Astrocyte of the hippocampus (primary cell): ENCODE measurements around the gene FSIP1.

Source experiments
- DNase-seq: peaks from one replicate; pipeline ENCODE4 v3.0.0; 2011; ENCODE audit warnings: low read depth, low spot score

The FSIP1 gene

DNA sequence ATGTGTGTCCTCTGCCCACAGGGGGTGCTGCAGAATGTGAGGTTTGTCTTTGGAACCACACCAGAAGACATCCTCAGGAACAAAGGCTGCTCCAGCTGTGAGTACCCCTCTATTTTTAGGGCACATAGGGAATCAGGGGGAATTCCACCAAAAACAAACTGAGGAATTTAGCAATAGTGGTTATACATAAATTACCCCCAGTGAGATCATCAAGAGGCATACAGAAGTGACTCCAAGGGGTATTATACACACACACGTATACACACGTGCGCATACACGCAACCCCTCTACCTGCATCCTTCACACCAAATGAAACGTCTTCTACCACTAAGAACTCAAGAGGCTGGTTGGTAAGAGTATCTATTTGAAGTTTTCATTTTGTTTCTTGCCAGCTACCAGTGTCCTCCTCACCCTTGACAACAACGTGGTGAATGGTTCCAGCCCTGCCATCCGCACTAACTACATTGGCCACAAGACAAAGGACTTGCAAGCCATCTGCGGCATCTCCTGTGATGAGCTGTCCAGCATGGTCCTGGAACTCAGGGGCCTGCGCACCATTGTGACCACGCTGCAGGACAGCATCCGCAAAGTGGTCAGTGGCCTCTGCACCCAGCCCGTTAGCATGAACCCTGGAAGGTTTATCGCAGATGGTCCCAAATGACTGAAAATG is 198.9 kb downstream of the FSIP1 start:
- DNase-seq = peak; percentile 66

DNA sequence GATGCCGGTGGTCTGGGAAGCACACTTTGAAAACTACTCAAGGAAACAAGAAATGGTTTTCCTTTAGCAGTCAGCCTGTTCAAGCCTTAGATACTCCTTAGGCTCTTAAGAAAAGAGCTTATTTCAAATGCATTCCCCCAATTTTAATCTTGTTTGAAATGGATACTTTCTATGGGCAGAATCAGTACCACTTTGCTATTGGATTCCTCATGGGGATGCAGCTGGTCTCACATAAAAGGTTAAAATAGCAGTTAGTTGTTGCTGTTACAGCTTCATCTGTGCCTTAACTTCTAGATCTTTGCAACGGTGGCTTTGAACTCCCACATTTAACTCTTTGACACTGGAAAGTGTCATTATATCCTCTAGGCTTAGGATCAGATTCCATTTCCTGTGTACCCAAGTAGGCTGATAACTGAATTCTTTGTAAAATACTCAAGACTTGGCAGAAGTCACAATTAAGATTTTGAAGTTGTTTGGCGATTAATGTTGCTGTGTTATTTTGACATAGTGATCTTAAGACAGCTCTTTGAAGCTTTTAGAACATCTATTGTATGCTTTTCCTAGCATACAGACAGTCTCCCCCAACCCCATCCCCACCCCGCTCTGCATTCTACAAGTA is 199.6 kb downstream of the FSIP1 start:
- peak; percentile 31 for DNase-seq

DNA sequence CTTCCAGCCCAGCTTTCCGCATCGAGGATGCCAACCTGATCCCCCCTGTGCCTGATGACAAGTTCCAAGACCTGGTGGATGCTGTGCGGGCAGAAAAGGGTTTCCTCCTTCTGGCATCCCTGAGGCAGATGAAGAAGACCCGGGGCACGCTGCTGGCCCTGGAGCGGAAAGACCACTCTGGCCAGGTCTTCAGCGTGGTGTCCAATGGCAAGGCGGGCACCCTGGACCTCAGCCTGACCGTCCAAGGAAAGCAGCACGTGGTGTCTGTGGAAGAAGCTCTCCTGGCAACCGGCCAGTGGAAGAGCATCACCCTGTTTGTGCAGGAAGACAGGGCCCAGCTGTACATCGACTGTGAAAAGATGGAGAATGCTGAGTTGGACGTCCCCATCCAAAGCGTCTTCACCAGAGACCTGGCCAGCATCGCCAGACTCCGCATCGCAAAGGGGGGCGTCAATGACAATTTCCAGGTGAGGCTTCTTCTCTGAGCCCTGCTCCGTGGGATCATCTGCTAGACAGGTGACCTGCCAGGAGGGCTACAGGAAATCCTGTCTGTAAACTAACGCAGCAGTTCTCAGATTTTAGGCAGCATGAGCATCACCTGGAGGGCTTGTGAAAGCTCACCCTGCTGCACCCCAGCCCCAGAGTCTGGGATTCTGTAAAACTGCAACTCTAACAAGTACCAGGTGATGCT is 200.2 kb downstream of the FSIP1 start:
- DNase-seq = peak; percentile 62

DNA sequence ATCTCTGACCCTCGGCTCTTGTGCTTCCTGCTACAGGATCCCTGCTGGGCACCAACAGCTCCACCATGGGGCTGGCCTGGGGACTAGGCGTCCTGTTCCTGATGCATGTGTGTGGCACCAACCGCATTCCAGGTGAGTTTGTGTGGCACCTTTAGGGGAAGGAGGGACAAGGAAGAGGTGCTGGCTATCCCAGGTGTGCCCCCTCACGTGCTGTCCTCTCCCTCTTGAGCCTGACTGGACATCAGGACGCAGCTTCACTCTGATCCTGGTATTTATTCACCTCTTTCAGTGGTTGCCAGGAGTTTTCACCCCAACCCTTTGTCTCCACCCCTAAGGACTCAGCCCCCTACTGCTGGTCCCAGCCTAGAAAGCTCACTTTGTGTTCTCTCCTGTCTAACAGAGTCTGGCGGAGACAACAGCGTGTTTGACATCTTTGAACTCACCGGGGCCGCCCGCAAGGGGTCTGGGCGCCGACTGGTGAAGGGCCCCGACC is 200.8 kb downstream of the FSIP1 start:
- peak; percentile 74 for DNase-seq

DNA sequence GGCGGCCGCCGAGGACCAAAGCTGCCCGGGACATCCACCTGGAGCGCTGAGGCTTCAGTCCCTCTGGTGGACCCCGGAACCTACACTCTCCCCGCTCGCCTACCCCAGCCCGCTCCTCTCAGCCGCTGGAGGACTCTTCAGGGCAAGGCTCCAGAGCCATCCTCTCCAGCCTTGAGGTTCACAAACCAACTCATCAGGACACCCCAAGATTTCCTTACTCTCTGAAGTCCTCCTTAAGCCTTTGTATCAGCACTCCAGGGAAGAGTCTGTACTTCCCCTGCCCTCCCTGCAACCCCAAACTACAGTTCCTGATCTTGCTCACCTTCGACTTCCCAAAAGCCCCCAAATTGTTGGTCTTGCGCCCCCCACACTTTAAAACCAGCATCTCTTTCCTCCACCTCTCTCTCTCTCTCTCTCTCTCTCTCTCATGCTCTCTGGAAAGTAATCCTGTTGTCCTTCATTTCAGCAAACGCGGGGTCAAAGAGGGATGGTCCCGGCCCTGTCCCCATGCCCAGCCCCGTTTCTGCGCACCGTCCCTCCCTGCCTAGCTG is 201.3 kb downstream of the FSIP1 start:
- no peak for DNase-seq

DNA sequence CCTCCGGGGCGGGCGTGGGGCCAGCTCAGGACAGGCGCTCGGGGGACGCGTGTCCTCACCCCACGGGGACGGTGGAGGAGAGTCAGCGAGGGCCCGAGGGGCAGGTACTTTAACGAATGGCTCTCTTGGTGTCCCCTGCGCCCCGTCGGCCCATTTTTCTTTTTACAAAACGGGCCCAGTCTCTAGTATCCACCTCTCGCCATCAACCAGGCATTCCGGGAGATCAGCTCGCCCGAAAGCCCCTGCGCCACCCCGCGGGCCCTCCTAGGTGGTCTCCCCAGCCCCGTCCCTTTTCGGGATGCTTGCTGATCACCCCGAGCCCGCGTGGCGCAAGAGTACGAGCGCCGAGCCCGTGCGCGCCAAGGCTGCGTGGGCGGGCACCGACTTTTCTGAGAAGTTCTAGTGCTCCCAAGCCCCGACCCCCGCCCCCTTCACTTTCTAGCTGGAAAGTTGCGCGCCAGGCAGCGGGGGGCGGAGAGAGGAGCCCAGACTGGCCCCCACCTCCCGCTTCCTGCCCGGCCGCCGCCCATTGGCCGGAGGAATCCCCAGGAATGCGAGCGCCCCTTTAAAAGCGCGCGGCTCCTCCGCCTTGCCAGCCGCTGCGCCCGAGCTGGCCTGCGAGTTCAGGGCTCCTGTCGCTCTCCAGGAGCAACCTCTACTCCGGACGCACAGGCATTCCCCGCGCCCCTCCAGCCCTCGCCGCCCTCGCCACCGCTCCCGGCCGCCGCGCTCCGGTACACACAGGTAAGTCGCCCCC is 202.0 kb downstream of the FSIP1 start, which contains the start of gene THBS1:
Gene THBS1 (plus strand): TSS at position 595 of the 757 bp plus-strand sequence. CDS start 779 bp downstream, outside the sequence.
- peak; percentile 99 for DNase-seq

DNA sequence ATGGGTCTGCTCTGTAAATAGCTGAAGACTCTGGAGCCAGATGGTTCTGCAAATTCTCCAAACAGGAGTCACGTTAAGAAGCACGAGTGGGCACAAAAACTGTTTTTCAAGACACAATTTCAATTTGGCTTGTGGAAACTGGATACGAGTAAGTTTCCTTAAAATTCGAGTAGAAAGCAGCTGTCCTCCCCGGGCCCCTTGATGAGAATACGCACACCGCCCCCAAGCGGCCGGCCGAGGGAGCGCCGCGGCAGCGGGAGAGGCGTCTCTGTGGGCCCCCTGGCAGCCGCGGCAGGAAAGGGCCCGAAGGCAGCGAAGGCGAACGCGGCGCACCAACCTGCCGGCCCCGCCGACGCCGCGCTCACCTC is 202.5 kb downstream of the FSIP1 start:
- DNase-seq = peak; percentile 98

DNA sequence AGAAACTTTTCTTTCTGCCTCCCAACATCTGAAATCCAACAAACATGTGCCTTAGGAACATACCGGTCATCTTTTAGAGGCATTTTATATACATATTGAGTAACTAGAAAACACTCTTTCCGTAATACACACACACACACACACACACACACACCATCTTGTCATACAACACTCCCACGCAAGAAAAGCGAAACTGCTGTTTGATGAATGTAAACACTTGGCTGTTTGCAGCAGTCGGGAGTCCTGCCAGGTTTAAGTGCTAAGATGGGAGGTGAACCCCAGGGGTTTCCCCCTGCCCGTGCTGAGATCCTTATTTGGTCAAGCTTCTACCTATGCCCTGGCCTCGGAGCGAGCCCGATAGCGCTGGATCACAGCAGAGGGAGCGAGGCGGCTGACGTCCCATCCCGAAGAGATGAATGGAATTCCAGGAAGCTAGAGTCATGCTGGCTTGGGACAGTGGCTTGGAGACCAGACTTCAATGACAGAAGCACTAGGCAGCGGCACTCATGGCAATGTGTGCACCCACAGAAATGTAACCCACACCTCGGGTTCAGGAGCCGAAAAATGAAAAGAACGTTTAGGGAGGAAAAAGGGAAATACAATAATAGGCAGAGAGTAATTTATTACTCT is 203.0 kb downstream of the FSIP1 start:
- DNase-seq = peak; percentile 95

DNA sequence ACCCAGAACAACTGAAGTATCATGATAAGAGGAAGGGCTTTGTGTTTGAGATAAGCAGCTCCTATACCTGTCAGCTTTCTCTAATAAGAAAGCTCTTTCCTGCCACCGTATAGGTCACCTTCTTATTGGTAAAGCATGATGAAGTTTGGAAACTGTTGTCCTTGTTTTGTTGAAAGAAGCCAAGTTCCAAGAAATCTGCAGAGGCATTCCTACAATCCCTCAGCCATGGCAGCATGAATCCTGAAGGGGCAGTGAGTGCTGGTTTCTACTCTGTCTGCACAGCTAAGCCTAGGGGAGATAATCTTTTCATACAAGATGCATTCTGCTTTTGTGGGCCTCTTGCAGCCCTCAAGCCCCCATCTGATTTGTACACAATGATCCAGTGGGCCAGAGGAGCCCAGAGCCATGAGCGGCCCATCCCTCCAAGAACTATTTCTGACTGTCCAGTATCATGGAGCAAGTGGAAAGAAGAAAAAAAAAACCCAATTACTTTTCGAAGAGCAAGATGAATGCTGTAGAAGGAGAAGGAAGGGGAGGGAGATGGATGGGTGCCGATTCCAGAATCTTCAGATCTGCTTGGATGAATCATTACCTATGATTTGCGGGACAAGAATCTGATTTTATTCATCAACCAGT is 203.7 kb downstream of the FSIP1 start:
- DNase-seq = peak; percentile 56

DNA sequence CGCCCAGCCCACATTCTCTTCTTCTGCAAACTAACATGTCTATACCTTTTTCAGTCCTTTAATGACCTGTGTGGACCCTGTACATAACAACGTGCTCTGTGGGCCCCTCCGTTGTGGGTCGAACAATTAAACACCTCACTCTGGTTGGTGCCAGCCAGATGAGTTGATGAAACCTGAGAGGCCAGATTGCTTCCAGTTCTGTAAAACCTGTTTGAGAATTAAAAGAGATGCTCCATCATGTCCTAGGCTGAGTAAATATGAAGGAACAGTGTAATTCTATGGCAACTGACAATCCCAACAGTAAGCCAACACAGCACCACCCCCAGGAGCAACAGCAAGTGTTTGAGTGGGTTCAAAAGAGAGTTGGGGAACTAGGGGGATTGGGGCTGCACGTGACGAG is 207.5 kb downstream of the FSIP1 start:
- no peak for DNase-seq

DNA sequence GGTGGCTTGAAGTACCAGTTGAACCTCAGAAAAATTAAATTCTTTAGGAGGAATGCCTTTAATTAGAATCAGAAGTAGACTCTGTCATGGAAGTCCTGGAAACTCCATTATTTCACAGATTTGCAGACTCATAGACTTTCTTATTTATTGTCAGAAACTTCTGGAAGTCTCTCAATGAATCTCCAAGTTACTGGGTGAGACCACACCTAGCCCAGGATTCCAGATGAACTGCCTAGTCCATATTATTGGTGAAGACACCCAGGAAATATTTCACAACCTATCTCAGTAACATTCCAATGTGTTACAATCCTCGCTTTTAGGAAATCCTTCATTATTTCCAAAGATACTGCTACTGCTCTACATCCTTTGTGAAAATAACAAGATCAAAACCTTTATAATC is 208.2 kb downstream of the FSIP1 start:
- DNase-seq = no peak

DNA sequence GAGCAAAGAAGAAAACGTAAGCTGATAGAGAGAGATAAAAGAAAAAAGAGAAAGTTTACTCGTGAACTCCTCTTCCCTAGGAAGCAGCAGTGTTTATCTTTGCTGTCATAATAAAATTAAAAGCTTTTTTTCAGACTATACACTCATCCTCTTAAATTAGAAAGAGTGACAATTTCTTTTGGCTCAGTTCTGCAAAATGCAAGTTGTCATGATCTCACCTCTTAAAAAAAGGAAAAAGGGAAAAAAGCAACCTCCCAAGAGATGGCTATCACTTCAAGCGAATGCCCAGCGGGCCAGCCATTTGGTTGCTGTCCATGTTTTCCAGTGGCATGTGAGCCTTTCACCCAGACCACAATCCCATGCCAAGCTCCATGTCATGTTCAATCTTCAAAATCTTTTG is 208.8 kb downstream of the FSIP1 start:
- no peak for DNase-seq

DNA sequence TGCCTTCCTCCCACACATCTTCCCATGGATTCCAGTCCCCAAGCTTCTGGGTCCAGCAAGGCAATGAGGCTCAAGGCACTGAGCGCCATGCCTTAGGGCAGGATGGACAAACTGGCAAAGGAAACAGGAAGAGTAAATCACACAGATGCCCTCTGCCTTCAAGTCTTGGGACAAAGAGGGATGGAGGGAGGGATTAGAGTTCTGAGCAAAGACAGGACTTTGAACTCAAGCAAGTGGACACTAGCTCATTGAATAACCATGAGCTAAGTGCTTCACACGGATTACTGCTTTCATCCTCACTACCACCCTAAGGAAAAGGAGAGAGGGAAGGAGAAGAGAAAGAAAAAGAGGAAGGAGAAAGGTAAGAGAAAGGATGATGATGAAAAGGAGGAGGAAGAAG is 209.4 kb downstream of the FSIP1 start:
- DNase-seq = no peak

DNA sequence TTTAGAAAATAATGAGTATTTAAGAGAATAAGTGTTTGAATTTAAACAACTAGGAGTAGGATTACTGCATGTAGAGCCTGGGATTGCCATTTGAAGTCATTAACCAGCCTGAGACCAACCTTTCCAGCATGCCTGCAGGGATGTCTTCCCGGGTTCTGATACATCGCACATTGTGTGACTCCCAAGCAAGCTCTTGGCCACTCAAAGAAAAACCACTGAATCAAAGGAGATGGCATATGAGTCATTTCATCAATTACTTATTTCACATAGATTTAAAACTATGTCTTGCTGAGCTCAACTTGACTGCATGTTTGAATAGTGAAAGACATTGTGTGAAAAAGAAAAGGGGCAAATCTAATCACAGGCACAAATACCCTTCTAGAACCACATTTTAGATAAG is 216.8 kb downstream of the FSIP1 start:
- DNase-seq = peak; percentile 33

DNA sequence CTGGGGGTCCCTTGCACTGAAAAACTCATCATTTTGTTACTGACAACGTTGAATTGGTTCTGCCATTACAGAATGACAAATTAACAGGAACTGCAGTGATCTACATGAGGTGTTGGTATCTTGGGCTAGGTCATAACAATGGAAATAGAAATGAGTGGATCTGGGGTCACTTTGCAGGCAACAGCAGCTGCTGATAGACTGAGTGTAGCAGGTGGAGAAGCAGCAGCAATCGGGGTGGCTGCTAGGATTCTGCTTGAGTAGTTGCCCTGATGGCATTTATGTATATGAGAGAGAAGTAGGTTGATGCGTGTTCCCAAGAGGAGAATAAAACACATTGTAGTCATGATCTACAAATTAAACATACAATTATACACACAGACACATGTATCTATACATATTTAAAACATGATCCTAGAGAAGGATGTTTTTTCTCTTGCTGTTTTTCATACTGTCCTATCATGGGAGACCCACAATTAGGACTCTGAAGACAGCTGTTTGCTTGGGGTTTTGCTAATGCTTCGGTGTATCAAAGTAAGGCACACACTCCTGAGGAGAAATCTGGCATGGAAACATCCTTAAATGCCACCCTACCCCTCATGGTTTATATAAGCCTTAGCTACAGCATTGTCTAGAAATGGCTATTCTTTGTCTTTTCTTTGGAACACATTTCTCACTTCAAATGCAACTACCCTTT is 217.5 kb downstream of the FSIP1 start:
- DNase-seq = no peak

DNA sequence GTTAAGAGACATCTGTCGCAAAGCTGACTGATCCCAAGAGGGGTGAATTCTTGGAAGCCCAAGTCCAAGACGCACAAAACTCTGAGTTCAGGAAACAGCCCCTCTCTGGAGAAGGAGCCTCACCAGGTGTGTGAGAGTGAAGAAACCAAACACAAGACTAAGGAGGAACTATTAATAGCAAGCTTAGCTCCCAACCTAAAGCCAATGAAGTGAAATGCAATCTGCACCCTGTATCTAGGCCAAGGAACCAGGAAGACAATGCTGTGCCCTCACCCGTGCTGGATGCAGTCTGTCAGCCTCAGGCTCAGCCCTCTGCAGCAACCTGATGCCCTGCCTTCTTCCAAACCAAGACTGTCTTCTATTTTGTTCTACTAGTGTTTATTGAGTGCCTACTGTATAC is 224.2 kb downstream of the FSIP1 start:
- no peak for DNase-seq

DNA sequence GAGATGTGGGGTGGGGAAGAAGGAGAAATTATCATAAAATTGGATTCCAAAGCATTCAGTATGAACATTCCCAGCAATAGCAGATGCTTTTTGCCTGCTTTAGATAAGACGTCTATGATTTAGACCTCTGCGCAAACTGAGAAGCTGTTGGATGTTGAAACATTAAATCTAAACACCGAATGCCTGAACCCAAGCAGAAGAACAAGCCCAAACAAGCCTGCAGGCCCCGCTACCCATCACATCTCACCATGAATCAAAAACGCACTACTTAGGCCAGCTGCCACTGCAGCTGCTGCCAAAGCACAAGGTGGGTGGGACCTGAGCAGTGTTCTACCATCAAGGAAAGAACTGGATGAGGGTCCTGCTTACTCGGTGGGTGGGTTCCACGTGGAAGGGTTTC is 226.2 kb downstream of the FSIP1 start:
- no peak for DNase-seq

DNA sequence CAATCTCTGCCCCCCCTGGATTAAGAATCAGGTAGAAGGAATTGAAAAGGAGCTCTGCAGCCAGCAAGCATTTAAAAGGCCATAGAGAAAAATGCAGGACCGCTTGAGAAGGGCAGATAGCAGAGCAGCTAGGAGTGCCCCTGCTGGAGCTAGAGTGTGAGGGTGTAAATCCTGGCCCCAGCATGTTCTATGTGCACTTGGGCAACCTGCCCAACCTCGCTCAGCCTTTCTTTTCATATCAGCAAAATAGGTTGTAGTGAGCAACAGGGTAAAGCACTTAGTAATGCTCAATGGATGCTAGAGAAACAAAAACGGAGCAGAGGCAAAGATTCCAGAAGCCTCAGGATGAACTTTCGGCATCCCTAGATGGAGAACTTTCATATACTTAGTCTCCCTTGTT is 226.8 kb downstream of the FSIP1 start:
- DNase-seq = peak; percentile 41

DNA sequence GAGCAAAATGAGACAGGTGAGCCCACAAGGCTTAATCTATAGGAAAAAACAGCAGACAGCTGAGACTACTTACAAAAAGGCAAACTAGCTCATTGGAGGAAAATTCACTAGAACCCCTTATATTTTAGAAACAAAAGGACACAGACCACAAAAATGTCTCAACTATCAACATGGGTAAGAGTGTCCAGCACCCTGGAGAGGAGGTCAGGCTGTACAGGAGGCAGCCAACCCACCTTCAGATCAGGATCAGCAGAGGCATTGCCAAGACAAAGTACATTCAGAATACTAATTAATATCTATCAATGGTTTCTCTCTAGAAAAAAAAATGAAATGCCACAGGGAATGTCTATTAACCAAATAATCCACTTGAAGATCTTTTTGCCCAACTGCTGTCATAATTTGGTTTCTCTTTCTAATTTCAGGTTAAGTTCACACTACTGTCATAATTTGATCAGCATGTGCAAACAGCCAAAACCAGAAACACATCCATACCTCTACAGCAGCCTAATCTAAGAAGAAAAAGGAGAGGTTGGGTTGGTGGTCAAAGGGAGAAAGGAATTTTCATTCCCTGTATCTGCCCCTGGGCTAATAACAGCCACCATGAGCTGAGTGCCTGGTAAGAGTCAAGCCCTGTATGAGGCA is 227.8 kb downstream of the FSIP1 start:
- no peak for DNase-seq
